Thoracic aorta (tissue), 2 donors: ENCODE measurements around the gene DMD. TPM values are rescaled to one million over a fixed set of nuclear protein-coding genes. Genes with fewer than 3 reads are reported as not detected.

Experiments used
- ATAC-seq: fragments of 150-250 bp; one replicate; pipeline ENCODE4 v1.8.0; 2017; ENCODE audit warnings: low read depth; ENCODE audit not compliant: insufficient number of reproducible peaks, low FRiP score
- DNase-seq: peaks from one replicate; pipeline ENCODE4 v3.0.0-alpha.2; 2020; ENCODE audit warnings: low spot score
- H3K27ac ChIP-seq, 2 donors: fragments of 200-600 bp; sonication (generic); 1 replicate in 1 of 2; 2 replicates in 1 of 2; pipeline ENCODE4 v1.5.1; 2016; ENCODE audit warnings: mild to moderate bottlenecking in 2 of 2, moderate library complexity in 2 of 2
- H3K27me3 ChIP-seq: fragments of 200-600 bp; sonication (generic); replicated peaks from 2 replicates; pipeline ENCODE4 v1.6.0; 2016; ENCODE audit warnings: mild to moderate bottlenecking; ENCODE audit not compliant: insufficient read depth
- H3K36me3 ChIP-seq: fragments of 200-600 bp; sonication (generic); one replicate; pipeline ENCODE4 v1.5.1; 2016
- H3K4me1 ChIP-seq, 2 donors: fragments of 200-600 bp; sonication (generic); 1 replicate in 1 of 2; 2 replicates in 1 of 2; pipeline versions ENCODE4 v1.5.1 to v1.6.0; 2016; ENCODE audit warnings: low read depth in 2 of 2, mild to moderate bottlenecking in 1 of 2; ENCODE audit not compliant: control insufficient read depth in 1 of 2
- H3K4me3 ChIP-seq: fragments of 200-600 bp; sonication (generic); 2 replicates; pipeline ENCODE4 v1.5.1; 2016; ENCODE audit warnings: mild to moderate bottlenecking
- H3K9me3 ChIP-seq: fragments of 200-600 bp; sonication (generic); 2 replicates; pipeline ENCODE4 v1.5.1; 2016
- total RNA-seq, 2 donors: library from RNA; depleted of rRNA; stranded (reverse); fragments of >200 nt; gene quantifications; one replicate each; pipeline versions ENCODE4 v1.1.0 to v1.2.3, GENCODE V29; 2016
- TF ChIP-seq, protein P1 (sequence below): fragments of 200-600 bp; sonication (generic); IDR thresholded peaks from one replicate; pipeline ENCODE4 v1.5.1; 2019; ENCODE audit warnings: antibody characterized with exemption

Gene DMD
- total RNA-seq, 2 donors from 2014 or later, result 224 to 233 TPM

DNA sequence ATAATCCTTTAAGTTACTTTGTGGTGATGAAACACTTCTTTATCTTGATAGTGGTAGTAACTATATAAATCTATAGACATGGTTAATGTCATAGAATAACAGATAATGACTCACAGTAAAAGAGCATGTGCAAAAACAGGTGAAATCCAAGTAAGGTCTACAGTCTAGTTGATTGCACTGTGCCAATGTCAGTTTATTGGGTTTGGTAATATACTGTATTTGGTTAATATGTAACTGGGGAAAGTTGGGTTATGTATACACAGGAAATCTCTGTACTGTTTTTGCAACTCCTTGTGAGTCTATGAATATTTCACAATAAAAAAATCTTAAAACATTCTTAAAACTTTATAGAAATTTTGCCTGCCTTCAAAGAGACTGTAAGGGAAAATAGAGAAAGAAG lies 1071.9 kb downstream of the DMD start:
- no peak for DNase-seq
- H3K36me3 ChIP-seq, result no peaks in the 10 kb centered on the region

GRCh38 chrX:32137525-32137924 lies 1073.8 kb downstream of the DMD start:
- no peaks in the 10 kb centered on the region for H3K27me3 ChIP-seq
- no peak overlapping the region for H3K4me3 ChIP-seq
- H3K27ac ChIP-seq, result no peak overlapping the region
- no peaks in the 10 kb centered on the region for H3K9me3 ChIP-seq
- DNase-seq (no peak), ATAC-seq (no peak)
- no peaks in the 10 kb centered on the region for H3K4me1 ChIP-seq
- H3K36me3 ChIP-seq, result no peaks in the 10 kb centered on the region
- TF ChIP-seq, protein P1, sequence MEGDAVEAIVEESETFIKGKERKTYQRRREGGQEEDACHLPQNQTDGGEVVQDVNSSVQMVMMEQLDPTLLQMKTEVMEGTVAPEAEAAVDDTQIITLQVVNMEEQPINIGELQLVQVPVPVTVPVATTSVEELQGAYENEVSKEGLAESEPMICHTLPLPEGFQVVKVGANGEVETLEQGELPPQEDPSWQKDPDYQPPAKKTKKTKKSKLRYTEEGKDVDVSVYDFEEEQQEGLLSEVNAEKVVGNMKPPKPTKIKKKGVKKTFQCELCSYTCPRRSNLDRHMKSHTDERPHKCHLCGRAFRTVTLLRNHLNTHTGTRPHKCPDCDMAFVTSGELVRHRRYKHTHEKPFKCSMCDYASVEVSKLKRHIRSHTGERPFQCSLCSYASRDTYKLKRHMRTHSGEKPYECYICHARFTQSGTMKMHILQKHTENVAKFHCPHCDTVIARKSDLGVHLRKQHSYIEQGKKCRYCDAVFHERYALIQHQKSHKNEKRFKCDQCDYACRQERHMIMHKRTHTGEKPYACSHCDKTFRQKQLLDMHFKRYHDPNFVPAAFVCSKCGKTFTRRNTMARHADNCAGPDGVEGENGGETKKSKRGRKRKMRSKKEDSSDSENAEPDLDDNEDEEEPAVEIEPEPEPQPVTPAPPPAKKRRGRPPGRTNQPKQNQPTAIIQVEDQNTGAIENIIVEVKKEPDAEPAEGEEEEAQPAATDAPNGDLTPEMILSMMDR, result no peak

More for the DNA sequence above, 1071.9 kb downstream of the DMD start:
- TF ChIP-seq, protein P1, result no peak
- no peaks in the 10 kb centered on the region for H3K4me1 ChIP-seq
- no peak for ATAC-seq
- H3K27me3 ChIP-seq, result no peaks in the 10 kb centered on the region
- H3K27ac ChIP-seq, result no peak overlapping the region
- no peaks in the 10 kb centered on the region for H3K9me3 ChIP-seq
- no peak overlapping the region for H3K4me3 ChIP-seq

- ATAC-seq (no peak), DNase-seq (no peak)
- no peaks in the 10 kb centered on the region for H3K36me3 ChIP-seq
- H3K9me3 ChIP-seq, result no peaks in the 10 kb centered on the region
- TF ChIP-seq, protein P1, result no peak
- no peak overlapping the region for H3K27ac ChIP-seq
- no peak overlapping the region for H3K4me3 ChIP-seq
- H3K27me3 ChIP-seq, result no peaks in the 10 kb centered on the region
- H3K4me1 ChIP-seq, result no peaks in the 10 kb centered on the region
Observed at GRCh38 chrX:32126997-32127396, 1084.4 kb downstream of the DMD start.

DNA sequence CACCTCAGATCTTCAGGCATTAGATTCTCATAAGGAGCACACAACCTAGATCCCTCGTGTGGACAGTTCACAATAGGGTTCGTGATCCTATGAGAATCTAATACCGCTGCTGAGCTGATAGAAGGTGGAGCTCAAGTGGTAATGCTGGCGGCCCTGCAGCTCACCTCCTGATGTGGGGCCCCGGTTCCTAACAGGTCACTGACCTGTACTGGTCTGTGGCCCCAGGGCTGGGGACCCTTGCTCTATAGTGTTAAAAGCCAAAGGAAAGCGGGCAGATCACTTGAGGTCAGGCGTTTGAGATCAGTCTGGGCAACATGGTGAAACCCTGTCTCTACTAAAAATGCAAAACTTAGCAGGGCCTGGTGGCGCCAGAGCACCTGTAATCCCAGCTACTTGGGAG lies 1092.5 kb downstream of the DMD start:
- Histone ChIP-seq H3K9me3 (no peaks in the 10 kb centered on the region), H3K27ac (no peak overlapping the region), H3K27me3 (no peaks in the 10 kb centered on the region), H3K4me1 (no peaks in the 10 kb centered on the region), H3K4me3 (no peak overlapping the region), H3K36me3 (no peaks in the 10 kb centered on the region)
- TF ChIP-seq, protein P1, result no peak
- DNase-seq (no peak), ATAC-seq (no peak)

DNA sequence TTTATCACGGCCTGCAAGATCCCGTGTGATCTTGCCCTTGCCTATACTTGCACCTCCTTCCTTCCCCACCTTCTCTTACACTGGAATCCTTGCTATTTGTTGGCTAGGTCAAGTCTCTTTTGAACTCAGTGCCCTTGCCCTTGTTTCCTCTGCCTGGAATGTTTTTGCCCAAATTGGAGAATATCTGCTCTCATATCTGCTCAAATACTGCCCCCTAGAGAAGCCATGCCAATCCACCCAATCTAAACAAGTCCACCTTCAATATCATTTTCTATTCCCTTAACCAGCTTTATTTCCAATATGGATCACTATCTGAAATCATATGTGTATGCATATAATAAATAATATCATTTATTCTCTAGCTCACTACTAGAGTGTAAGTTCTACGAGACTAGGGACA lies 1095.3 kb downstream of the DMD start:
- no peak overlapping the region for H3K4me3 ChIP-seq
- TF ChIP-seq, protein P1, result no peak
- DNase-seq (no peak), ATAC-seq (no peak)
- H3K36me3 ChIP-seq, result no peaks in the 10 kb centered on the region
- H3K9me3 ChIP-seq, result no peaks in the 10 kb centered on the region
- H3K27me3 ChIP-seq, result no peaks in the 10 kb centered on the region
- no peaks in the 10 kb centered on the region for H3K4me1 ChIP-seq
- H3K27ac ChIP-seq, result no peak overlapping the region
